ENCODE results near the gene KIF5C. TPM values are rescaled to one million over a fixed set of nuclear protein-coding genes. Genes with fewer than 3 reads are reported as not detected.

Gene KIF5C
- total RNA-seq, 1 donor from 2014 or later, result 0.47 TPM

Other genes with a start within 250 kb of the KIF5C start
- 22.0 TPM for gene EPC2, start 230.5 kb upstream of the KIF5C start, total RNA-seq
- gene LYPD6B, start 163.5 kb downstream of the KIF5C start, total RNA-seq, result not detected

All from left ventricle myocardium inferior (tissue), 1 donor.